ENCODE results near the gene DLG2. TPM values are rescaled to one million over a fixed set of nuclear protein-coding genes. Genes with fewer than 3 reads are reported as not detected.

Gene DLG2
- total RNA-seq, 1 donor from 2014 or later = 2.4 TPM

GRCh38 chr11:83408946-83409345, 2218.2 kb downstream of the DLG2 start:
- Mint-ChIP-seq H3K9me3 (ENCODE audit: low read depth) (no peaks in the 10 kb centered on the region), H3K4me3 (ENCODE audit: low read depth) (no peak overlapping the region), H3K36me3 (ENCODE audit: insufficient read depth) (no peaks in the 10 kb centered on the region), H3K27ac (no peak overlapping the region), H3K4me1 (ENCODE audit: low read depth) (no peaks in the 10 kb centered on the region), H3K27me3 (no peaks in the 10 kb centered on the region)
- no peak for TF ChIP-seq CTCF (IDR thresholded peaks at IDR 0.05; ENCODE audit: unreplicated experiment)
- no peak for DNase-seq (ENCODE audit: low spot score, unreplicated experiment)

Other genes starting within 250 kb of the DLG2 start
- 36.4 and 37.8 TPM in 2 replicates for gene TMEM126B, start 1.2 kb upstream of the DLG2 start, total RNA-seq
- gene TMEM126A, start 20.6 kb upstream of the DLG2 start, total RNA-seq = 22.0 and 25.8 TPM in 2 replicates
- gene CREBZF, start 37.8 kb upstream of the DLG2 start, total RNA-seq = 66.3 and 66.7 TPM in 2 replicates
- gene CCDC89, start 58.9 kb upstream of the DLG2 start, total RNA-seq = not detected in 2 replicates
- 4.7 and 5.6 TPM in 2 replicates for gene SYTL2, start 183.8 kb upstream of the DLG2 start, total RNA-seq
- gene CCDC83, start 228.0 kb upstream of the DLG2 start, total RNA-seq = not detected in 2 replicates